GM21825 (cell line): ENCODE data around the gene HUS1.
A peak's percentile ranks its signal among the peaks of the same experiment; 100 is the strongest.
"Not testable (repeated sequence)": the region's sequence is repeated elsewhere in the genome, so short reads cannot be mapped to it uniquely, and the experiment has no call there.

Experiments used
- ATAC-seq: cut with Tn5 transposase; IDR thresholded peaks from one replicate; pipeline ENCODE4 v1.9.1; 2021; ENCODE audit warnings: mild to moderate bottlenecking, moderate library complexity; ENCODE audit not compliant: unreplicated experiment

The HUS1 gene

GRCh38 chr7:47945261-47946015 lies 34.0 kb downstream of the HUS1 start:
- ATAC-seq: no peak

GRCh38 chr7:47944536-47945260 lies 34.7 kb downstream of the HUS1 start:
- no peak for ATAC-seq

GRCh38 chr7:47943676-47944474 lies 35.5 kb downstream of the HUS1 start:
- no peak for ATAC-seq

GRCh38 chr7:47942651-47943050 lies 36.8 kb downstream of the HUS1 start:
- ATAC-seq: not testable (repeated sequence)

- ATAC-seq: no peak
Observed at GRCh38 chr7:47942132-47942531, 37.3 kb downstream of the HUS1 start.

- ATAC-seq: no peak
Observed at GRCh38 chr7:47941136-47941844, 38.1 kb downstream of the HUS1 start.

- ATAC-seq: no peak
Observed at GRCh38 chr7:47940088-47941013, 39.1 kb downstream of the HUS1 start.

- no peak for ATAC-seq
Observed at GRCh38 chr7:47939425-47940036, 39.9 kb downstream of the HUS1 start.

- ATAC-seq: no peak
Observed at GRCh38 chr7:47938574-47939165, 40.7 kb downstream of the HUS1 start.

- peak; percentile 64 for ATAC-seq
Observed at GRCh38 chr7:47937711-47938573, 41.5 kb downstream of the HUS1 start.

- peak; percentile 92 for ATAC-seq
Observed at GRCh38 chr7:47937065-47937687, 42.2 kb downstream of the HUS1 start.

GRCh38 chr7:47936323-47936722 lies 43.1 kb downstream of the HUS1 start:
- no peak for ATAC-seq

- no peak for ATAC-seq
Observed at GRCh38 chr7:47935336-47935735, 44.1 kb downstream of the HUS1 start.

GRCh38 chr7:47934831-47935230 lies 44.6 kb downstream of the HUS1 start:
- ATAC-seq: no peak

- no peak for ATAC-seq
Observed at GRCh38 chr7:47933215-47933614, 46.2 kb downstream of the HUS1 start.

GRCh38 chr7:47932466-47933037 lies 46.9 kb downstream of the HUS1 start:
- no peak for ATAC-seq

- no peak for ATAC-seq
Observed at GRCh38 chr7:47932016-47932415, 47.4 kb downstream of the HUS1 start.
